GM19099 (cell line): Measurements from ENCODE around the gene CLBA1.
A peak's percentile ranks its signal among the peaks of the same experiment; 100 is the strongest.

ENCODE experiments used
- POLR2A ChIP-seq: IDR thresholded peaks from 3 replicates; pipeline ENCODE4 v1.6.1; 2011; ENCODE audit warnings: low read depth; ENCODE audit not compliant: insufficient read length; ENCODE audit errors: extremely low read depth

CLBA1 gene

GRCh38 chr14:104985675-104986486 lies at the start of gene CLBA1:
CLBA1 (plus strand) TSS chr14:104985788; CDS start chr14:104986432, 644 bp downstream.
- no peak for TF ChIP-seq POLR2A

DNA sequence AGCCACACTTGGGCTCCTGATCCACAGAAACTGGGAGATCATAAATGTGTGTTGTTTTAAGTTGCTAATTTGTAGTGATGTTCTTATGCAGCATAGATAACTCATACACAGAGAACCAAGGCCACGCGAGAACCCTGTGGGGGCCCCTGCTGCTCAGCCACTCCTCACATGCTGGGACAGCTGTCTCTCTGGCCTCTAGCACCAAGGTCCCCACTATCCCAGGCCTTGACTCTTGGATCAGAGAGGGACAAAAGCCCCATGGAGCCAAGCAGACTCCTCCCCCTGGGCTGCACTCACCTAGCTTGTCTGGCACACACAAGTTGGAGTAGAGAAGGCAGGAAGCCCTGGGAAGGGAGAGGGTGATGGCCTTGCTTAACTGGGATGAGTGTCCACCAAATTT lies 49.6 kb upstream of the CLBA1 start:
- TF ChIP-seq POLR2A: peak; percentile 21

GRCh38 chr14:104936361-104937155 lies 49.0 kb upstream of the CLBA1 start:
- TF ChIP-seq POLR2A: peak; percentile 22

- peak; percentile 2 for TF ChIP-seq POLR2A
These were observed 48.4 kb upstream of the CLBA1 start for GRCh38 chr14:104937161-104937560.

GRCh38 chr14:104937694-104938365 lies 47.8 kb upstream of the CLBA1 start:
- TF ChIP-seq POLR2A: no peak

- no peak for TF ChIP-seq POLR2A
These were observed 47.2 kb upstream of the CLBA1 start for GRCh38 chr14:104938436-104938835.

DNA sequence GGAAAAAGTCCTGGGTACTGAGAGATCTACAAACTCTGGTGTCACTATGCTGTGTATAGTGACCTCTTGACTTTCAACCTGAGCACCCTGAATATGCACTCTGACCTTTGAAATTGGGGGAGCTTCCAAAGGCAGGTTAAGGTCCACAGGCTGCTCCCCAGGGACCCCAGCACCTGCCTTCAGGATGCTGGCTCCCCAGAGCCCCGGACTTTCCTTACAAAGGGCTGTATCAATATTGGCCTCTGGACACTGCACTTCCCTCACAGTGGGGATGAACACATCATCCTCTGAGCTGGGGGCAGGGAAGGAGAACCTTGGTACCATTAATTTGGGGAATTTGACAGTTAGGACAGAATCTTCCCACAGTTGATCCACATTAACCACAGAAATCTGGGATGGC lies 46.6 kb upstream of the CLBA1 start:
- TF ChIP-seq POLR2A: no peak

DNA sequence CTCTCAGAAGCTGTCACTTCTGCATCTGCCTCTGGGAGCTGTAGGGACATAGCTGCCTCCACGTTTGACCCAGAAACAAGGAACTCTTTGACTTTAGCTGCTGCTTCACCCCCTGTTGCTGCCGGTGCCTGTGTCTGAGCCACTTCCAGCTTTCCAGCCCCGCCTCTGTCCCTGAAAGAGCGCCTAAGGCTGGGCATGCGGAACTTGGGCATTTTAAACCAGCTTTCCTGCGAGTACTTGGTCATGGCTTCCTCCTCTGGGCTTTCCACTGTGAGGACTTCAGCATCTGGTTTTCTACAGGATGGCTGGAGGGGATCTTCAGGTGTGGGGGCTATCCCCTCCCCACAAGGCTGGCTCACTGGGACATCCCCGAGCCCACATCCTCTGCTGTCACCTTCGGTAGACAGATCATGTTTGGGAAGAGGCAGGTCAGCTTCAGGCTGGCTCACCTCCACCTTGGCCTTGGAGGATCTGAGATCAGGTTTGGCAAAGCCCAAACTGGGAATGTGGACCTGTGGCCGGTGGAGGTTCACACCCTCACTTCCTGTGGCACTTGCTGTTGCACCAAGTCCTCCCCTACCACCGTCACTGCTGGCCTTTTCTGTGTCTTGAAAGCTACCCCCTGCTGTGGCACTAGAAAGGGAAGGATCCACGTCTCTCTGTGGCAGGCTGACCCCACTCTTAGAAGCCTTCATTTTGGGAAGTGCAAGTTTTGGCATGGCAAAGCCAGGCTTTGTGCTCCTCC lies 45.8 kb upstream of the CLBA1 start:
- TF ChIP-seq POLR2A: no peak

- no peak for TF ChIP-seq POLR2A
These were observed 45.0 kb upstream of the CLBA1 start for GRCh38 chr14:104940526-104941150.

GRCh38 chr14:104941508-104942365 lies 43.9 kb upstream of the CLBA1 start:
- no peak for TF ChIP-seq POLR2A

DNA sequence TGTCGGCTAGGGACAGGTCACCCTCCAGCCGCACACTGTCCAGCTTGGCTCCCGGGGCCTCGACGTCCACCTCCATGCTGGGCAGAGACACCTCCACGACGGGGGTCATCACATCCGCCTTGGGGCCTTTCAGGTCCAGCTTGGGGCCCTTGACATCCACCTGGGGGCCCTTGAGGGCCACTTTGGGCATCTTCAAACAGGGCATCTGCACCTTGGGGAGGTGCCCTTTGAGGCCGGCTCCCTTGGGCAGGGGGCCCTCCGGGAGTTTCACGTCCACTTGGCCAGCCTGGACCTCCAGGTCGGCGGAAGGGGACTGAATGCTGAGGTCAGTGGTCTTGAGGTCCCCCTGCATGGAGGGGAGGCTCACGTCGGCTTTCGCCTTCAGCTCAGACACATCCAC lies 43.0 kb upstream of the CLBA1 start:
- no peak for TF ChIP-seq POLR2A

DNA sequence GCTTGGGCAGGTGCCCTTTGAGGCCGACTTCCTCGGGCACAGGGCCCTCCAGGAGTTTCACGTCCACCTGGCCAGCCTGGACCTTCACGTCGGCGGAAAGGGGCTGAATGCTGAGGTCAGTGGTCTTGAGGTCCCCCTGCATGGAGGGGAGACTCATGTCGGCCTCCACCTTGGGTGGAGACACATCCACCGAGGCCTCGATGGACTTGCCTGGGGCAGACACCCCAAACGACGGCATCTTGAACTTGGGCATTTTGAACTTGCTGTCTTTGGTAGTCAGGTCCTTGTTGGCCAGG lies 36.9 kb upstream of the CLBA1 start:
- no peak for TF ChIP-seq POLR2A

- no peak for TF ChIP-seq POLR2A
These were observed 35.6 kb upstream of the CLBA1 start for GRCh38 chr14:104950021-104950420.

GRCh38 chr14:104953097-104953496 lies 32.5 kb upstream of the CLBA1 start:
- TF ChIP-seq POLR2A: no peak
